Suprapubic skin (tissue), 4 donors: Measurements from ENCODE around the gene SNX22. TPM values are rescaled to one million over a fixed set of nuclear protein-coding genes. Genes with fewer than 3 reads are reported as not detected.

ENCODE experiments used
- DNase-seq, 2 donors: peaks; one replicate each; pipeline ENCODE4 v3.0.0-alpha.2; 2019; ENCODE audit warnings: low spot score in 2 of 2
- H3K27ac ChIP-seq: fragments of 200-600 bp; sonication (generic); one replicate; pipeline ENCODE4 v1.5.1; 2019
- H3K27me3 ChIP-seq: fragments of 200-600 bp; sonication (generic); one replicate; pipeline ENCODE4 v1.5.1; 2019
- H3K36me3 ChIP-seq: fragments of 200-600 bp; sonication (generic); one replicate; pipeline ENCODE4 v1.5.1; 2019
- H3K4me1 ChIP-seq: fragments of 200-600 bp; sonication (generic); one replicate; pipeline ENCODE4 v1.5.1; 2019
- H3K4me3 ChIP-seq: fragments of 200-600 bp; sonication (generic); one replicate; pipeline ENCODE4 v1.5.1; 2019; ENCODE audit warnings: mild to moderate bottlenecking
- H3K9me3 ChIP-seq: fragments of 200-600 bp; sonication (generic); one replicate; pipeline ENCODE4 v1.5.1; 2019
- CTCF ChIP-seq, 2 donors: fragments of 200-600 bp in 1 of 2; fragments of 450-650 bp in 1 of 2; sonication (generic) in 1 of 2; IDR thresholded peaks; one replicate each; pipeline ENCODE4 v1.5.1; 2016 to 2019; ENCODE audit warnings: antibody characterized with exemption in 2 of 2, mild to moderate bottlenecking in 1 of 2, moderate library complexity in 1 of 2
- EP300 ChIP-seq: sonication (generic); formaldehyde crosslinking; IDR thresholded peaks from one replicate; pipeline ENCODE4 v1.6.1; 2017; ENCODE audit warnings: antibody characterized with exemption
- POLR2A ChIP-seq, 2 donors: fragments of 450-650 bp; IDR thresholded peaks; one replicate each; pipeline ENCODE4 v1.6.1; 2017; ENCODE audit warnings: antibody characterized with exemption in 2 of 2, mild to moderate bottlenecking in 2 of 2, moderate library complexity in 2 of 2
- POLR2AphosphoS5 ChIP-seq, 3 donors: sonication (generic); formaldehyde crosslinking; IDR thresholded peaks; one replicate each; pipeline ENCODE4 v1.6.1; 2017; ENCODE audit warnings: antibody characterized with exemption in 3 of 3
- WGBS: methylation state at CpG from one replicate; pipeline ENCODE4 v1.1.5; 2018; 5-methylcytosine and 5-hydroxymethylcytosine counted together
- total RNA-seq, 4 donors: library from RNA; depleted of rRNA; stranded (reverse); fragments of >200 nt; gene quantifications; one replicate each; pipeline ENCODE4 v1.1.0, GENCODE V29; 2016

SNX22 gene
- total RNA-seq, 4 donors from 2014 or later, result 0.19 to 0.80 (median 0.64) TPM; not detected in 1

- no peak for TF ChIP-seq POLR2A (IDR thresholded peaks at IDR 0.05)
- TF ChIP-seq CTCF (IDR thresholded peaks at IDR 0.05), result no peak
- H3K36me3 ChIP-seq, result peaks cover 96% of the 10 kb centered on the region
- H3K9me3 ChIP-seq, result no peaks in the 10 kb centered on the region
- H3K4me1 ChIP-seq, result no peaks in the 10 kb centered on the region
- H3K4me3 ChIP-seq, result no peak overlapping the region
- no peaks in the 10 kb centered on the region for H3K27me3 ChIP-seq
- H3K27ac ChIP-seq, result no peak overlapping the region
- 95% methylated on average over 3 of the region's 3 CpGs for WGBS
- no peak for DNase-seq
These were observed 21.4 kb upstream of the SNX22 start for GRCh38 chr15:64130159-64130558.

- Histone ChIP-seq H3K36me3 (peaks cover 99% of the 10 kb centered on the region), H3K27ac (no peak overlapping the region)
- 88% methylated on average over 7 of the region's 7 CpGs for WGBS
These were observed 20.0 kb upstream of the SNX22 start for GRCh38 chr15:64131547-64131946.

GRCh38 chr15:64132217-64132616, 19.3 kb upstream of the SNX22 start:
- peaks cover 99% of the 10 kb centered on the region for H3K36me3 ChIP-seq
- no peaks in the 10 kb centered on the region for H3K27me3 ChIP-seq
- H3K4me1 ChIP-seq, result no peaks in the 10 kb centered on the region
- 79% methylated on average over 4 of the region's 4 CpGs for WGBS
- no peak for DNase-seq
- no peak overlapping the region for H3K4me3 ChIP-seq
- no peak overlapping the region for H3K27ac ChIP-seq
- no peaks in the 10 kb centered on the region for H3K9me3 ChIP-seq
- TF ChIP-seq POLR2AphosphoS5 (IDR thresholded peaks at IDR 0.05), result no peak
- TF ChIP-seq EP300, result no peak
- no peak for TF ChIP-seq POLR2A (IDR thresholded peaks at IDR 0.05)
- no peak for TF ChIP-seq CTCF (IDR thresholded peaks at IDR 0.05)

More at GRCh38 chr15:64131547-64131946, 20.0 kb upstream of the SNX22 start:
- Histone ChIP-seq H3K27me3 (no peaks in the 10 kb centered on the region), H3K9me3 (no peaks in the 10 kb centered on the region), H3K4me1 (no peaks in the 10 kb centered on the region), H3K4me3 (no peak overlapping the region)
- no peak for DNase-seq
- no peak for TF ChIP-seq POLR2AphosphoS5 (IDR thresholded peaks at IDR 0.05)
- no peak for TF ChIP-seq CTCF (IDR thresholded peaks at IDR 0.05)
- no peak for TF ChIP-seq EP300
- no peak for TF ChIP-seq POLR2A (IDR thresholded peaks at IDR 0.05)

- no peak overlapping the region for H3K4me3 ChIP-seq
- H3K4me1 ChIP-seq, result no peaks in the 10 kb centered on the region
- H3K27ac ChIP-seq, result no peak overlapping the region
- 88% methylated on average over 10 of the region's 10 CpGs for WGBS
- TF ChIP-seq POLR2A (IDR thresholded peaks at IDR 0.05) (no peak), CTCF (IDR thresholded peaks at IDR 0.05) (no peak), POLR2AphosphoS5 (IDR thresholded peaks at IDR 0.05) (no peak), EP300 (no peak)
- H3K36me3 ChIP-seq, result peaks cover 100% of the 10 kb centered on the region
- peak in 1 of 2 donors; percentile 46 for DNase-seq
- H3K9me3 ChIP-seq, result no peaks in the 10 kb centered on the region
- H3K27me3 ChIP-seq, result no peaks in the 10 kb centered on the region
These were observed 17.7 kb upstream of the SNX22 start for GRCh38 chr15:64133623-64134344.

- Histone ChIP-seq H3K27me3 (no peaks in the 10 kb centered on the region), H3K27ac (no peak overlapping the region), H3K9me3 (no peaks in the 10 kb centered on the region), H3K36me3 (peaks cover 96% of the 10 kb centered on the region), H3K4me3 (no peak overlapping the region), H3K4me1 (no peaks in the 10 kb centered on the region)
- TF ChIP-seq POLR2AphosphoS5 (IDR thresholded peaks at IDR 0.05), result no peak
- no peak for TF ChIP-seq CTCF (IDR thresholded peaks at IDR 0.05)
- TF ChIP-seq EP300, result no peak
- no peak for TF ChIP-seq POLR2A (IDR thresholded peaks at IDR 0.05)
- peak in 1 of 2 donors; percentile 59 for DNase-seq
- 76% methylated on average over 3 of the region's 9 CpGs for WGBS
These were observed 17.1 kb upstream of the SNX22 start for GRCh38 chr15:64134345-64134829.
